Fibroblast of the aortic adventitia (primary cell): ENCODE results near the gene MLH3. TPM values are rescaled to one million over a fixed set of nuclear protein-coding genes. Genes with fewer than 3 reads are reported as not detected.

ENCODE experiments used
- DNase-seq: peaks from one replicate; pipeline ENCODE4 v3.0.0-alpha.2; 2010; ENCODE audit warnings: low read depth
- H3K4me3 ChIP-seq: 2 replicates; pipeline ENCODE4 v1.5.1; 2011; ENCODE audit warnings: low read depth, mild to moderate bottlenecking, control low read depth, low read length, moderate library complexity
- total RNA-seq: library from RNA; depleted of rRNA; stranded (reverse); fragments of >200 nt; gene quantifications from 2 replicates; pipeline ENCODE4 v1.2.3, GENCODE V29; 2012; ENCODE audit warnings: low replicate concordance
- TF ChIP-seq, protein P1 (sequence below): IDR thresholded peaks from 2 replicates; pipeline ENCODE4 v1.5.1; 2011; ENCODE audit warnings: mild to moderate bottlenecking, low read length, control low read depth, inconsistent platforms; ENCODE audit not compliant: insufficient read depth

The MLH3 gene
- total RNA-seq, 1 donor: 27.2 TPM

DNA sequence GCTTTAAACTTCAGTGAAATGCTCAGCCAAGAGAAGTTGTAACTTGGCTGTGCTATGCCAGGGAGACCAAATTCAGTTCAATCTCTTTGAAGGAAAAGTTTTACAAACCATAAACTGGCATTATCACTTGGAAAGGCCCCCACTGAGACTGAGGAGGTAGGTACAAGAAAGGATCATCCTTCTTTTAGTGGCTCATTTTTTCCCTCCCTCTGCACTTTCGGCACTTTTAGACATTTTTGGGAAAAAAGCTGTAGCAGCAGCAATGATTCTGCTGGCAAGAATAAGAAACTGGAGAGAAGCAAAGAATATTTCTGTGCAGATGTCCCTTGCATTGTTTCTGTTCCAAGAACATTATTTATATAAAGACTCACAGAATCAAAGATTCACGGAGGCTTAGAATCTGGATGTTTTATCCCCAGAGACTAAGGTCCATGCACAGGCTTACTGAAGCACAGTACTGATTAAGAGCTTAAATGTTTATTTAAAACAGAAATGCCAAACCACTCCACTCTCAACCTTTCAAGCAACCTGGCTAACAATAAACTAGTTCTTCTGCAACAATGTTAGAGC, 30.5 kb upstream of the MLH3 start:
- DNase-seq: peak; percentile 62
- TF ChIP-seq, protein P1, sequence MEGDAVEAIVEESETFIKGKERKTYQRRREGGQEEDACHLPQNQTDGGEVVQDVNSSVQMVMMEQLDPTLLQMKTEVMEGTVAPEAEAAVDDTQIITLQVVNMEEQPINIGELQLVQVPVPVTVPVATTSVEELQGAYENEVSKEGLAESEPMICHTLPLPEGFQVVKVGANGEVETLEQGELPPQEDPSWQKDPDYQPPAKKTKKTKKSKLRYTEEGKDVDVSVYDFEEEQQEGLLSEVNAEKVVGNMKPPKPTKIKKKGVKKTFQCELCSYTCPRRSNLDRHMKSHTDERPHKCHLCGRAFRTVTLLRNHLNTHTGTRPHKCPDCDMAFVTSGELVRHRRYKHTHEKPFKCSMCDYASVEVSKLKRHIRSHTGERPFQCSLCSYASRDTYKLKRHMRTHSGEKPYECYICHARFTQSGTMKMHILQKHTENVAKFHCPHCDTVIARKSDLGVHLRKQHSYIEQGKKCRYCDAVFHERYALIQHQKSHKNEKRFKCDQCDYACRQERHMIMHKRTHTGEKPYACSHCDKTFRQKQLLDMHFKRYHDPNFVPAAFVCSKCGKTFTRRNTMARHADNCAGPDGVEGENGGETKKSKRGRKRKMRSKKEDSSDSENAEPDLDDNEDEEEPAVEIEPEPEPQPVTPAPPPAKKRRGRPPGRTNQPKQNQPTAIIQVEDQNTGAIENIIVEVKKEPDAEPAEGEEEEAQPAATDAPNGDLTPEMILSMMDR: no peak
- no peak overlapping the region for H3K4me3 ChIP-seq

DNA sequence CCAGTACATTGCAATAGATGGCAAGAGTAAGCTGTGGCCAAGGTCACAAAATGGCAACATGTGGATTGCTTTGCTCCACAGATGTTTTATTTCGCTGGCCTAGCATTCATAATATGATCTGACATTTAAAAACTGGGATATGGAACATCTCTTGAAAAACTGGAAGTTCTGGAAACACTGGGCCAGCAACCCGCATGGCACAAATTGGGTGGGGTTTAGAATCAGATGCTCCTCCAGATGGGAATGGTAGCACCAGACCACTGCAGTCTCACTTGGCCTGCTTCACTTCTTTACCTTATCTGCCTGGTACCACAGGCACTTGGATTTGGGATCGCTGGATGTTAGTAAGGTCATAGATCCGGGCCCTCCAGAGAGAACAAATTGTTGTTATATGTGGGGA, 28.3 kb upstream of the MLH3 start:
- no peak for DNase-seq
- TF ChIP-seq, protein P1: no peak
- H3K4me3 ChIP-seq: no peak overlapping the region

DNA sequence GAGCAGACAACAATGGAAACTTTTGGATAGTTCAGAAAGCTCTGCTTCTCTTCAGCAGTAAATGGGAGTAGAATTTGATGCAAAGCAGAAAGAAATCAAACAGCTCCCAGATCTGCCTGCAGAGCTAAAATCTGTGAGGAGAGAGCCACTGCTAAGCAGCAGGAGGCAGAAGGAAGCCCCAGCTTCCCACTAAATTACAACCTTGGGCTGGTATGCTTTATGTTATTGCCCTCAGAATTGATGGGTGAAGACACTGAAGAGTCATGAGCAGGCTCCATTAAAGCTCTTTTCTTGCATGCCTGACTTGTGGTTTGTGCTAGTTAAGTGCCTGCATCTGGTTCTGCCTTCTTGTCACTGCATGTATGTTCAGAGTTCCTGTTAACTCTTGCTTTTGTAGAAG, 26.5 kb upstream of the MLH3 start:
- no peak for DNase-seq
- TF ChIP-seq, protein P1: no peak
- no peak overlapping the region for H3K4me3 ChIP-seq

DNA sequence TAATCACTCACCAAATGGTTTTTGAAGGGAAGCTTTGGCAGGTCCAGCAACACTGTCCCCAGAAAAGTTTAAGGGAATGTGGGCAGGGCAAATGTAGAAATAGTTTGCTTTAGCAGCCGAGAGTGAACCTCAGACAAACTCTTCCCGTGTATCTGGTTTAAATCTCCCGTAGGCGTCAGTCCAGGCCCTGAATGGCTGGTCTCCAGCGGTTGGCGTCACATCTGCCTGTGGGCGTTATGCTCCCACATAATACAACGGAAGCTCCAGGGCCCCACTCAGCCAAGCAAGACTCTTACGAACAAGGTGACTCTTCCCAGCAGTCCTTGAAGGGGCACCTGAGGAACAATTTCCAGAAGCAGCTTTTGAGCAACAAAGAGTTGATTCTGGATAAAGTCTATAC, 19.1 kb upstream of the MLH3 start:
- TF ChIP-seq, protein P1: no peak
- no peak overlapping the region for H3K4me3 ChIP-seq
- DNase-seq: peak; percentile 76

DNA sequence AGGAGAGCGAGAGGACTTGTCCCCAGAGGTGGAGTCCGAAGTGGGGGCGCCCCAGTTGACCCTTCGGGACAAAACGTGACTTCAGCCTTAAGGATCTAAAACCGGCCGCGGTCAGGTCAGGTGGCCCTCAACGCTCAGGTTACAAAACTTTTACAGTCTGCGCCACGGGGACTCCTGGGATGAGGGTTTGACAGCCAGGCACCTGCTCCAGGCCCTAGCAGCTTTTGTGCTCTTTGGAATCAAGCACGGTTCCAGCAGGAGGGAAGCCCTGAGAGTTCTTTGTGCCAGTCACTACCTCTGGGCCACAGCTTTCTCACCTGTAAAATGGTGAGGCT, 18.5 kb upstream of the MLH3 start:
- TF ChIP-seq, protein P1: no peak
- peak overlapping the region; percentile 66 for H3K4me3 ChIP-seq
- DNase-seq: no peak

DNA sequence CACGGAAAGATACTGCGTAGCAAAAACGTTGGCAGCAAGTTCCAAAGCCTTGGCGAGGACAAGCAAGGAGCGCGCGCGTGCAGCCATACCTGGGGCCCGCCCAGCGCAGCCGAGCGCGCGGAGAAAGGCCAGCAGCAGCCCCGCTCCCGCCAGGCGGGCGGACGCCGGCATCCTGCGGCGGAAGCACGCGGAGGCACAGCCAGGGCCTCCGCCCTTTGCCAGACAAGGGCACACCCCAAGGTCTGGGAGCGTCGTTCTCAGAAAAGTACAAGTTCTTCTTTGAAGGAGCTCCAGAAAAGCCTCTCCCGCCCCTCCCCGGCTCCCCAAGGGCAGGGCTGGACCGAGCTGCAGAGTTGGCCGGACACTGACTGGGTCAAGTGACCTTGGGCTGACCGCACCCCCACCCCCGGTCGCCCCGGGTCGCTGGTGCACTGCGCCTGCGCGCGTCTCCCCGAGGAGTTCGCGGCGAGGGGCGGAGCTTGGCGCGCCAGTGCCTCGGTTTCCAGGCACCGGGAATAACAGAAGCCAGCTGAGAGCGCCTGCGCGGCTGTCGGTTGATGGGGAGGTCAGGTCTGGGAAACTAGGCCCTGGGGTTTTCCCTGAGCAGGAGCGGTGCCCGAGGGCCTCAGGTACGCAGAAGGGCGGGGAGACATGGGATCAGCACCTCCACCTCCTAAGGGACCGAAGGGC, 18.0 kb upstream of the MLH3 start, which contains the start of gene ZC2HC1C:
Gene ZC2HC1C, plus strand, starts transcription at position 521 of the 690 bp plus-strand sequence. CDS start 933 bp downstream, outside the sequence.
- peak within 1 kb of the TSS; percentile 66 for H3K4me3 ChIP-seq
- DNase-seq: peak; percentile 91
- TF ChIP-seq, protein P1: no peak
